Epithelial cell of proximal tubule (primary cell): ENCODE measurements around the gene KDM3B. TPM values are rescaled to one million over a fixed set of nuclear protein-coding genes. Genes with fewer than 3 reads are reported as not detected.

Experiments
- DNase-seq: peaks from one replicate; pipeline ENCODE4 v3.0.0-alpha.2; 2011; ENCODE audit warnings: low read depth
- H3K4me3 ChIP-seq: 2 replicates; pipeline ENCODE4 v1.5.1; 2011; ENCODE audit warnings: low read depth, mild to moderate bottlenecking, low read length
- total RNA-seq: library from RNA; depleted of rRNA; stranded (reverse); fragments of >200 nt; gene quantifications from 2 replicates; pipeline ENCODE4 v1.2.3, GENCODE V29; 2015
- TF ChIP-seq, protein P1 (sequence below): conservative IDR thresholded peaks from 2 replicates; pipeline ENCODE4 v1.5.1; 2012; ENCODE audit warnings: low read depth, mild to moderate bottlenecking, low read length

Gene KDM3B
- total RNA-seq, 1 donor from 2014 or later = 40.2 TPM

DNA sequence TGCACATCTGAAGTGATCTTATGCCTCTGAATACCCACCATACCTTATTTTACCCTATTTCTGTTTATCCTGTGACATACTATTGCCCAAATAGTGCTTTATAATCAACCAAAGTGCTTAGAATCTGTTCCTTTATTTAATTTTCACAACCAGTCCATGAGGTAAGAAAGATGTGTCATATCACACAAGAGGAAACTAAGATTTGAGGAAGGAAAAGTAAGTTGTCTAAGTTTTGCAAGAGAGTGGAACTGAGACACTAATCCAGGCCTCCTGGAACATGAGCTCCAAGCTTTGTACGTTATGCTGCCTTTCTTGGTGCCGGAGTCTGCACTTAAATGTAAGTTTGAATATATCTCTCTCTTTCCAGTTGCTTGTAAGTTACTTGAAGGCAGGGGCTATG, 17.2 kb downstream of the KDM3B start:
- no peak overlapping the region for H3K4me3 ChIP-seq
- no peak for DNase-seq
- TF ChIP-seq, protein P1, sequence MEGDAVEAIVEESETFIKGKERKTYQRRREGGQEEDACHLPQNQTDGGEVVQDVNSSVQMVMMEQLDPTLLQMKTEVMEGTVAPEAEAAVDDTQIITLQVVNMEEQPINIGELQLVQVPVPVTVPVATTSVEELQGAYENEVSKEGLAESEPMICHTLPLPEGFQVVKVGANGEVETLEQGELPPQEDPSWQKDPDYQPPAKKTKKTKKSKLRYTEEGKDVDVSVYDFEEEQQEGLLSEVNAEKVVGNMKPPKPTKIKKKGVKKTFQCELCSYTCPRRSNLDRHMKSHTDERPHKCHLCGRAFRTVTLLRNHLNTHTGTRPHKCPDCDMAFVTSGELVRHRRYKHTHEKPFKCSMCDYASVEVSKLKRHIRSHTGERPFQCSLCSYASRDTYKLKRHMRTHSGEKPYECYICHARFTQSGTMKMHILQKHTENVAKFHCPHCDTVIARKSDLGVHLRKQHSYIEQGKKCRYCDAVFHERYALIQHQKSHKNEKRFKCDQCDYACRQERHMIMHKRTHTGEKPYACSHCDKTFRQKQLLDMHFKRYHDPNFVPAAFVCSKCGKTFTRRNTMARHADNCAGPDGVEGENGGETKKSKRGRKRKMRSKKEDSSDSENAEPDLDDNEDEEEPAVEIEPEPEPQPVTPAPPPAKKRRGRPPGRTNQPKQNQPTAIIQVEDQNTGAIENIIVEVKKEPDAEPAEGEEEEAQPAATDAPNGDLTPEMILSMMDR = no peak

DNA sequence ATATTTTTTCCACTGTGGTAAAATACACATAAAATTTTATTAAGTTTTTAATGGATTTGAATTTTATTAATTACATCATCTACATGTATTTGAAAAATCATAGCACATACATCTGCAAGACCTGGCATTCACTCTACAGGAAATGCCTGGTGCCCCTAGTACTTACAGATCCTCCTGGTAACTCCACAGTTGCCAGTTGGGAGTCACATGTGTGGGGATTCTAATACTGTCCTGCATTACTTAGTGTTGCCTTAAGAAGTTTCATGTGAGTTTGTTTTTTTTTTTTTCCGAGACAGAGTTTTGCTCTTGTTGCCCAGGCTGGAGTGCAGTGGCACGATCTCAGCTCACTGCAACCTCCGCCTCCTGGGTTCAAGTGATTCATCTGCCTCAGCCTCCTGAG, 18.1 kb downstream of the KDM3B start:
- DNase-seq = no peak
- H3K4me3 ChIP-seq = no peak overlapping the region
- TF ChIP-seq, protein P1 = no peak

DNA sequence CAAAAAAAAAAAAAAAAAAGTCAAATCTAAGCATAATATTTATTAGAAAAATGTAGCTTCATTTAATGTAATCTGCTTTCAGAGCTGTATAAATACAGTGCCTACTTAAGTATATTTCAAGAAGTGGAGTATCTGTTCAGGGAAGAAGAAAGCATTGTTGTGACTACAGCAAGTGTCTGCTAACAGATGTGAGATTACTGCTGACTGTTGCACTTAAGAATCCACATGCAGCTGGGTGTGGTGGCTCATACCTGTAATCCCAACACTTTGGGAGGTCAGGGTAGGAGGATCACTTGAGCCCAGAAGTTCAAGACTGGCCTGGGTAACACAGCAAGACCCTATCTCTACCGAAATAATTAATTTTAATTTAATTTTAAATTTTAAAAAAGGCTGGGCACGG, 19.0 kb downstream of the KDM3B start:
- no peak overlapping the region for H3K4me3 ChIP-seq
- DNase-seq = no peak
- TF ChIP-seq, protein P1 = no peak

DNA sequence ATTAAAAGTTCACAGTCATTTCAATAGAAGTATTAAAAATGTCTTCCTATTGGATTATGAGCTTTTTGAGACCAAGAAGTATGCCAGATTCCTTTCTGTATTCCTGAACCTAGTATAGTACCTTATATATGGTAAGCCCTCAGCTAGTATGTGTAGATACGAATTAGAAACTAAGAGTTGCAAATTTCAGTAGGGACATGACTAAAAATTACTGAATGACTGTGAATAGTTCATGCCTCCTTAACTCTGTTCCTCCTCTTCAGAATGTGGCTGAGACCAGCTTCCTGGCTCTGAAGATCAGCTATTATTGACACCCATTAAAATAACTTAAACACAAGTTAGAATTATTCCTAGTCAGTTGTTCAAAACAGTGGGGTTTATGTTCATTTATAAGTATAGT, 19.7 kb downstream of the KDM3B start:
- TF ChIP-seq, protein P1 = no peak
- no peak overlapping the region for H3K4me3 ChIP-seq
- DNase-seq = no peak

DNA sequence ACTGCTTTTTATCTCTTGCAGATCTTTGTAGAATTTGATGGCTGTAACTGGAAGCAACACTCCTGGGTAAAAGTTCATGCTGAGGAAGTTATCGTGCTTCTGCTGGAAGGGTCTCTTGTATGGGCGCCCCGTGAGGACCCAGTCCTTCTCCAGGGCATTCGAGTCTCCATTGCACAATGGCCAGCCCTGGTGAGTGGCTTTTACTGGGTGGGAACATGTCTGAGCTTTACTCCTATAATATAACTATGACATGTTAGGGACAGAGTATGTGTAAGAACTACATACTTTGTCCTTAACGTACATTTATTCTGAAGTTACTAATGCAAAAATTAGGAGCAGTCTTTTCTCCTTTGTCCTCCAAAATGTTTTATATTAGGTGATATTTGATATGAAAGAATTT, 20.2 kb downstream of the KDM3B start:
- no peak overlapping the region for H3K4me3 ChIP-seq
- TF ChIP-seq, protein P1 = no peak

DNA sequence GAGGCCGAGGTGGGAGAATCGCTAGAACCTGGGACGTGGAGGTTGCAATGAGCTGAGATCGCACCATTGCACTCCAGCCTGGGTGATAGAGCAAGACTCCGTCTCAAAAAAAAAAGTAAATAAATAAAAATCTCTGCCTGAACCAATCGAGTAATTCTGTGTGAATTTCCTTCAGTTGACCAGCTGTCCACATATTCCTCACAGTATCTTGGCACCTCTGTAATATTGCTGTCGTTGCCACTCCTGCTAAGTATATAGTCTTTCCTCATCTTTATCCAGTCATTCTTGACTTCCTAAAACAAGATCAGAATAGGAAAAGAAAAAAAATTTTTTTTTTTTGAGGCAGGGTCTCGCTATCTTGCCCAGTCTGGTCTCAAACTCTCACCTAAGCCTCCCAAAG, 29.9 kb downstream of the KDM3B start:
- no peak overlapping the region for H3K4me3 ChIP-seq
- no peak for DNase-seq
- TF ChIP-seq, protein P1 = no peak

More for the DNA sequence above, 20.2 kb downstream of the KDM3B start:
- DNase-seq = no peak

DNA sequence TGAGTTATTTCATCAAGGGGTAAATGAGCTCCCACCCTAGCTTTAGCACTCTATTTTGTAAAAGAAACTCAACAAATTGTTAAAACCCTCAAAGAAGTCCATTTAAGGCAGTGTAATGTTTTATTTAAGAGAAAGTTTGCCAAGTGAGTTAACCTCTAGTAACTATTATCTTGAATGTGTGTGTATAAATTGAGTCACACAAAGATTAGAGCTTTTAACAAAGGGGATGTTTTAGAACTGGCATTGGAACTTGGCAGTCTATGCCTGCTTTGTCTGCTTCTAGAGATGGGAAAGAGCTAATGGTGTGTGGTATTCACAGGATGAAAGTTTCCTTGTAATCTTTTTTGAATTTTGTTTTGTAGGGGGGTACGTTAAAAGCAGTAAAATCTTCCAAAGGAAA, 33.2 kb downstream of the KDM3B start:
- H3K4me3 ChIP-seq = no peak overlapping the region
- TF ChIP-seq, protein P1 = no peak
- DNase-seq = no peak
